Spleen (tissue), 7 donors: ENCODE results near the gene SPTY2D1.

ENCODE experiments used
- CTCF ChIP-seq, 11 experiments: fragments of 200-600 bp in 7 of 11; fragments of 450-650 bp in 4 of 11; sonication (generic) in 4 of 11; IDR thresholded peaks in 8 of 11; conservative IDR thresholded peaks in 3 of 11; 1 replicate in 7 of 11; 2 replicates in 4 of 11; pipeline versions ENCODE4 v1.4.0 to v1.8.0; 2016 to 2021; ENCODE audit warnings: antibody characterized with exemption in 11 of 11, inconsistent platforms in 4 of 11, mild to moderate bottlenecking in 1 of 11
- POLR2A ChIP-seq, 3 donors: fragments of 450-650 bp; IDR thresholded peaks; one replicate each; pipeline ENCODE4 v1.5.1; 2017; ENCODE audit warnings: antibody characterized with exemption in 3 of 3, mild to moderate bottlenecking in 1 of 3
- POLR2AphosphoS5 ChIP-seq, 3 donors: sonication (generic); formaldehyde crosslinking; IDR thresholded peaks; one replicate each; pipeline ENCODE4 v1.5.1; 2017; ENCODE audit warnings: antibody characterized with exemption in 3 of 3
- donor health status: DM: no; HTN: no; CAD: no; lungs with moderate emphysema.
- donor health status: DM: no; HTN: no; CAD: no.
- donor health status: DM: no; HTN: no; CAD: no.

- no peak for TF ChIP-seq CTCF (IDR thresholded peaks at IDR 0.05 in 8 of 11, conservative IDR thresholded peaks at IDR 0.05 in 3 of 11)
- TF ChIP-seq POLR2A (IDR thresholded peaks at IDR 0.05) = no peak
- no peak for TF ChIP-seq POLR2AphosphoS5 (IDR thresholded peaks at IDR 0.05)
These were observed 48.3 kb upstream of the SPTY2D1 start for GRCh38 chr11:18682466-18682865.
